HG03064 (cell line): ENCODE data around the gene THBS3.
"Not testable (repeated sequence)": the region's sequence is repeated elsewhere in the genome, so short reads cannot be mapped to it uniquely, and the experiment has no call there.

Experiments
- ATAC-seq: cut with Tn5 transposase; IDR thresholded peaks from one replicate; pipeline ENCODE4 v1.9.1; 2021; ENCODE audit warnings: low read depth; ENCODE audit not compliant: unreplicated experiment

Gene THBS3

GRCh38 chr1:155163785-155164184, 43.9 kb downstream of the THBS3 start:
- ATAC-seq: not testable (repeated sequence)

GRCh38 chr1:155162631-155163030, 45.1 kb downstream of the THBS3 start:
- not testable (repeated sequence) for ATAC-seq

- ATAC-seq: no peak
These were observed 47.6 kb downstream of the THBS3 start for GRCh38 chr1:155160128-155160527.

- no peak for ATAC-seq
These were observed 48.7 kb downstream of the THBS3 start for GRCh38 chr1:155158991-155159390.

GRCh38 chr1:155155996-155156643, 51.6 kb downstream of the THBS3 start:
- not testable (repeated sequence) for ATAC-seq
